ENCODE data around the gene ANO10.
"Not testable (repeated sequence)": the region's sequence is repeated elsewhere in the genome, so short reads cannot be mapped to it uniquely, and the experiment has no call there.

The ANO10 gene

GRCh38 chr3:43580181-43580580, 41.6 kb downstream of the ANO10 start (continued):
- TF ChIP-seq, protein P1, sequence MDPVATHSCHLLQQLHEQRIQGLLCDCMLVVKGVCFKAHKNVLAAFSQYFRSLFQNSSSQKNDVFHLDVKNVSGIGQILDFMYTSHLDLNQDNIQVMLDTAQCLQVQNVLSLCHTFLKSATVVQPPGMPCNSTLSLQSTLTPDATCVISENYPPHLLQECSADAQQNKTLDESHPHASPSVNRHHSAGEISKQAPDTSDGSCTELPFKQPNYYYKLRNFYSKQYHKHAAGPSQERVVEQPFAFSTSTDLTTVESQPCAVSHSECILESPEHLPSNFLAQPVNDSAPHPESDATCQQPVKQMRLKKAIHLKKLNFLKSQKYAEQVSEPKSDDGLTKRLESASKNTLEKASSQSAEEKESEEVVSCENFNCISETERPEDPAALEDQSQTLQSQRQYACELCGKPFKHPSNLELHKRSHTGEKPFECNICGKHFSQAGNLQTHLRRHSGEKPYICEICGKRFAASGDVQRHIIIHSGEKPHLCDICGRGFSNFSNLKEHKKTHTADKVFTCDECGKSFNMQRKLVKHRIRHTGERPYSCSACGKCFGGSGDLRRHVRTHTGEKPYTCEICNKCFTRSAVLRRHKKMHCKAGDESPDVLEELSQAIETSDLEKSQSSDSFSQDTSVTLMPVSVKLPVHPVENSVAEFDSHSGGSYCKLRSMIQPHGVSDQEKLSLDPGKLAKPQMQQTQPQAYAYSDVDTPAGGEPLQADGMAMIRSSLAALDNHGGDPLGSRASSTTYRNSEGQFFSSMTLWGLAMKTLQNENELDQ (tag by site-specific recombination; IDR thresholded peaks at IDR 0.05; ENCODE audit: low read depth) = no peak
- no peak for TF ChIP-seq ZNF654 (tag by site-specific recombination; IDR thresholded peaks at IDR 0.05; ENCODE audit: low read depth)
- TF ChIP-seq ZNF596 (tag by site-specific recombination; IDR thresholded peaks at IDR 0.05) = no peak
- TF ChIP-seq ZNF19 (tag by site-specific recombination; IDR thresholded peaks at IDR 0.05; ENCODE audit: low read depth) = no peak
- TF ChIP-seq ZNF658 (tag by site-specific recombination; IDR thresholded peaks at IDR 0.05) = no peak
- no peak for TF ChIP-seq ZNF223 (tag by site-specific recombination; IDR thresholded peaks at IDR 0.05)
- no peak for TF ChIP-seq OSR2 (tag by site-specific recombination; IDR thresholded peaks at IDR 0.05)

DNA sequence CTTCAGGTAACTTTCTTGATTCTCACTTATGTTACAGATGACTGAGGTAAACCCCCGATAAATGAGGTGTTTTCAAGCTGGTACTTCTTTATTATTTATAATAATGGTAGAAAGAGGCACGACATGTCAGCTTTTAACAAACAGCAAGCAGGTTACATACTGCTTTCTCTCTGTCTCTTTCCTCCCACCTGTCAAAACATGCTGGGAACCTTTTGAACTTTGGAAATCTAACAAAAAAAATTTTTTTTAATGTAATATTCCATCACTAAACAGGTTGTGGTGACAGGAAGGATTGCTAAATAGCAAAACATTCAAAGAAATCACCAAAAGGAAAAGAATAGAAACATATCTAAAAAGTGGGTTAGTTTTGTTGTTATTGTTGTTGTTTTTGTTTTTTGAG, 48.2 kb downstream of the ANO10 start:
- CTCF ChIA-PET = no interaction called here
- no peak overlapping the region for H3K4me3 ChIP-seq (ENCODE audit: low read depth, low read length)
- no peaks in the 10 kb centered on the region for H3K4me1 ChIP-seq (ENCODE audit: control insufficient read depth, insufficient read depth, low read length)
- TF ChIP-seq ZNF596 (tag by site-specific recombination; IDR thresholded peaks at IDR 0.05) = no peak
- no peak for TF ChIP-seq SCRT1 (tag by site-specific recombination; IDR thresholded peaks at IDR 0.05; ENCODE audit: borderline replicate concordance)
- no peak for TF ChIP-seq SALL2 (tag by site-specific recombination; IDR thresholded peaks at IDR 0.05; ENCODE audit: borderline replicate concordance)
- no peak for TF ChIP-seq ZNF629 (tag by site-specific recombination; IDR thresholded peaks at IDR 0.05)
- no peak for TF ChIP-seq ZNF571 (tag by site-specific recombination; IDR thresholded peaks at IDR 0.05)
- TF ChIP-seq ZIC2 (tag by site-specific recombination; IDR thresholded peaks at IDR 0.05) = no peak
- TF ChIP-seq, protein P2, sequence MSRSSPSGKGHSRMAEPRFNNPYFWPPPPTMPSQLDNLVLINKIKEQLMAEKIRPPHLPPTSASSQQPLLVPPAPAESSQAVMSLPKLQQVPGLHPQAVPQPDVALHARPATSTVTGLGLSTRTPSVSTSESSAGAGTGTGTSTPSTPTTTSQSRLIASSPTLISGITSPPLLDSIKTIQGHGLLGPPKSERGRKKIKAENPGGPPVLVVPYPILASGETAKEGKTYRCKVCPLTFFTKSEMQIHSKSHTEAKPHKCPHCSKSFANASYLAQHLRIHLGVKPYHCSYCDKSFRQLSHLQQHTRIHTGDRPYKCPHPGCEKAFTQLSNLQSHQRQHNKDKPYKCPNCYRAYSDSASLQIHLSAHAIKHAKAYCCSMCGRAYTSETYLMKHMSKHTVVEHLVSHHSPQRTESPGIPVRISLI (tag by site-specific recombination; IDR thresholded peaks at IDR 0.05) = no peak
- TF ChIP-seq ZBTB8A (tag by site-specific recombination; IDR thresholded peaks at IDR 0.05) = no peak
- TF ChIP-seq ZNF391 (tag by site-specific recombination; IDR thresholded peaks at IDR 0.05; ENCODE audit: borderline replicate concordance, low read depth) = no peak
- H3K27ac ChIP-seq (ENCODE audit: extremely low read depth, low read depth, low read length) = no peak overlapping the region
- no peaks in the 10 kb centered on the region for H3K9me3 ChIP-seq (ENCODE audit: control insufficient read depth, insufficient read depth, low read depth, low read length)
- POLR2A ChIA-PET = no interaction called here
- H3K36me3 ChIP-seq (ENCODE audit: control insufficient read depth in 2 of 2, insufficient read depth in 1 of 2, low read length in 2 of 2) = peaks cover 0 to 10% of the 10 kb centered on the region in 2 experiments; a peak in 1 of 3 replicates

- CTCF ChIA-PET; POLR2A ChIA-PET; H3K4me1 ChIP-seq (ENCODE audit: control insufficient read depth, insufficient read depth, low read length): not testable (repeated sequence)
Observed at GRCh38 chr3:43565661-43566341, 56.0 kb downstream of the ANO10 start.

DNA sequence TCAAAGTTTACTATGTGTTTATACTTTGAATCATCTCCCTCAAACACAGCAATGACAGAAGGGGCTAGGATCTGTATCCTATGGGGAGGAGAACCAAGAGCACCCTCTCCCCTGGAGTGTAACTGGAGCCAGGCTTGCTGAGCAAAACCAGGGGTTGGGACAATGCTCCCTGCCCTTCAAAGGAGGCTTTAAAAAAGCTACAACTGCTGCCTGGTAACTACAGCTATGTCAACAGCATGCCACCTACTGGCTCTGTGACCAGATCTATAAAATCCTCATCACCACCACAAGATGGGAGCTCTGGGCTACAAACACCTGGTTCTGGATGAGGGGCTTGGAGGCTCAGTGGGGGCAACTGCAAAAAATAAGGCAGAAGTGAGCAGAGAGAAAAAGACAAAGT, 61.9 kb downstream of the ANO10 start:
- Histone ChIP-seq H3K36me3 (ENCODE audit: control insufficient read depth in 2 of 2, insufficient read depth in 1 of 2, low read length in 2 of 2) (peaks cover 0 to 14% of the 10 kb centered on the region in 2 experiments; a peak in 2 of 3 replicates), H3K4me1 (ENCODE audit: control insufficient read depth, insufficient read depth, low read length) (no peaks in the 10 kb centered on the region), H3K4me3 (ENCODE audit: low read depth, low read length) (no peak overlapping the region), H3K9me3 (ENCODE audit: control insufficient read depth, insufficient read depth, low read depth, low read length) (no peaks in the 10 kb centered on the region), H3K27ac (ENCODE audit: extremely low read depth, low read depth, low read length) (no peak overlapping the region)
- CTCF ChIA-PET = interaction anchor here (0.7 to 1.4 kb wide), 2 partner anchors 18 to 29 kb away, joined by 3 to 4 read pairs; no protein-coding TSS in a partner anchor
- POLR2A ChIA-PET = no interaction called here
- TF ChIP-seq ZNF184 (tag by site-specific recombination; IDR thresholded peaks at IDR 0.05) (no peak), ZNF600 (tag by site-specific recombination; IDR thresholded peaks at IDR 0.05) (no peak), ZNF211 (tag by site-specific recombination; IDR thresholded peaks at IDR 0.05; ENCODE audit: low read depth) (no peak), YY2 (tag by site-specific recombination; IDR thresholded peaks at IDR 0.05) (no peak), ZNF398 (tag by site-specific recombination; IDR thresholded peaks at IDR 0.05) (no peak), KLF1 (tag by site-specific recombination; IDR thresholded peaks at IDR 0.05) (no peak), ZNF558 (tag by site-specific recombination; IDR thresholded peaks at IDR 0.05) (no peak), ZNF223 (tag by site-specific recombination; IDR thresholded peaks at IDR 0.05) (no peak), ZNF514 (tag by site-specific recombination; IDR thresholded peaks at IDR 0.05) (no peak)
- TF ChIP-seq, protein P3, sequence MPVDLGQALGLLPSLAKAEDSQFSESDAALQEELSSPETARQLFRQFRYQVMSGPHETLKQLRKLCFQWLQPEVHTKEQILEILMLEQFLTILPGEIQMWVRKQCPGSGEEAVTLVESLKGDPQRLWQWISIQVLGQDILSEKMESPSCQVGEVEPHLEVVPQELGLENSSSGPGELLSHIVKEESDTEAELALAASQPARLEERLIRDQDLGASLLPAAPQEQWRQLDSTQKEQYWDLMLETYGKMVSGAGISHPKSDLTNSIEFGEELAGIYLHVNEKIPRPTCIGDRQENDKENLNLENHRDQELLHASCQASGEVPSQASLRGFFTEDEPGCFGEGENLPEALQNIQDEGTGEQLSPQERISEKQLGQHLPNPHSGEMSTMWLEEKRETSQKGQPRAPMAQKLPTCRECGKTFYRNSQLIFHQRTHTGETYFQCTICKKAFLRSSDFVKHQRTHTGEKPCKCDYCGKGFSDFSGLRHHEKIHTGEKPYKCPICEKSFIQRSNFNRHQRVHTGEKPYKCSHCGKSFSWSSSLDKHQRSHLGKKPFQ (tag by site-specific recombination; IDR thresholded peaks at IDR 0.05) = no peak

More at GRCh38 chr3:43565661-43566341, 56.0 kb downstream of the ANO10 start:
- not testable (repeated sequence) for H3K27ac ChIP-seq (ENCODE audit: extremely low read depth, low read depth, low read length); H3K36me3 ChIP-seq (ENCODE audit: control insufficient read depth in 2 of 2, insufficient read depth in 1 of 2, low read length in 2 of 2); H3K4me3 ChIP-seq (ENCODE audit: low read depth, low read length); H3K9me3 ChIP-seq (ENCODE audit: control insufficient read depth, insufficient read depth, low read depth, low read length)
